Measurements from ENCODE around the gene LDAH.
A peak's percentile ranks its signal among the peaks of the same experiment; 100 is the strongest.

Gene LDAH

GRCh38 chr2:20670315-20671035 lies 152.4 kb downstream of the LDAH start:
- H3K27ac ChIP-seq = no peak overlapping the region
- no peak for DNase-seq (ENCODE audit: low read depth, low spot score)

GRCh38 chr2:20669562-20670314 lies 153.2 kb downstream of the LDAH start:
- no peak for DNase-seq (ENCODE audit: low read depth, low spot score)
- H3K27ac ChIP-seq = no peak overlapping the region

GRCh38 chr2:20668871-20669475 lies 153.9 kb downstream of the LDAH start:
- DNase-seq (ENCODE audit: low read depth, low spot score) = no peak
- no peak overlapping the region for H3K27ac ChIP-seq

- H3K27ac ChIP-seq = no peak overlapping the region
- DNase-seq (ENCODE audit: low read depth, low spot score) = no peak
Measured at GRCh38 chr2:20668451-20668850, 154.4 kb downstream of the LDAH start.

- DNase-seq (ENCODE audit: low read depth, low spot score) = no peak
- no peak overlapping the region for H3K27ac ChIP-seq
Measured at GRCh38 chr2:20667531-20668401, 155.1 kb downstream of the LDAH start.

GRCh38 chr2:20667151-20667530 lies 155.8 kb downstream of the LDAH start:
- H3K27ac ChIP-seq = no peak overlapping the region
- DNase-seq (ENCODE audit: low read depth, low spot score) = no peak

GRCh38 chr2:20666304-20667150 lies 156.4 kb downstream of the LDAH start, which contains the start of gene GDF7:
TSS of gene GDF7 (plus strand) at chr2:20667144. CDS start at chr2:20667240, 96 bp downstream.
- DNase-seq (ENCODE audit: low read depth, low spot score) = no peak
- H3K27ac ChIP-seq = no peak within 1 kb of the TSS

- no peak overlapping the region for H3K27ac ChIP-seq
- no peak for DNase-seq (ENCODE audit: low read depth, low spot score)
Measured at GRCh38 chr2:20666005-20666303, 156.9 kb downstream of the LDAH start.

- no peak overlapping the region for H3K27ac ChIP-seq
- no peak for DNase-seq (ENCODE audit: low read depth, low spot score)
Measured at GRCh38 chr2:20665243-20666004, 157.5 kb downstream of the LDAH start.

- DNase-seq (ENCODE audit: low read depth, low spot score) = no peak
Measured at GRCh38 chr2:20664431-20665242, 158.3 kb downstream of the LDAH start.

GRCh38 chr2:20664071-20664390 lies 158.9 kb downstream of the LDAH start:
- H3K27ac ChIP-seq = no peak overlapping the region
- no peak for DNase-seq (ENCODE audit: low read depth, low spot score)

More at GRCh38 chr2:20664431-20665242, 158.3 kb downstream of the LDAH start:
- H3K27ac ChIP-seq = no peak overlapping the region

GRCh38 chr2:20663196-20664070 lies 159.5 kb downstream of the LDAH start:
- no peak for DNase-seq (ENCODE audit: low read depth, low spot score)
- H3K27ac ChIP-seq = no peak overlapping the region

GRCh38 chr2:20662308-20662937 lies 160.5 kb downstream of the LDAH start:
- no peak overlapping the region for H3K27ac ChIP-seq
- no peak for DNase-seq (ENCODE audit: low read depth, low spot score)

GRCh38 chr2:20661421-20662307 lies 161.2 kb downstream of the LDAH start:
- DNase-seq (ENCODE audit: low read depth, low spot score) = no peak
- H3K27ac ChIP-seq = peak overlapping the region; percentile 65

GRCh38 chr2:20660506-20661420 lies 162.1 kb downstream of the LDAH start:
- H3K27ac ChIP-seq = peak overlapping the region; percentile 65
- peak; percentile 75 for DNase-seq (ENCODE audit: low read depth, low spot score)
